ENCODE measurements around the gene NXN.
"Not testable (repeated sequence)": the region's sequence is repeated elsewhere in the genome, so short reads cannot be mapped to it uniquely, and the experiment has no call there.

The NXN gene

GRCh38 chr17:914561-914960 lies 65.0 kb downstream of the NXN start:
- no peak for DNase-seq (ENCODE audit: low read depth in 1 of 2, low spot score in 1 of 2)
- Histone ChIP-seq H3K27ac (replicated peaks) (no peak overlapping the region), H3K4me3 (replicated peaks; ENCODE audit: insufficient read depth, low read length) (no peak overlapping the region), H3K27me3 (ENCODE audit: insufficient read depth, poor library complexity, severe bottlenecking) (no peaks in the 10 kb centered on the region)
- TF ChIP-seq SPI1 (IDR thresholded peaks at IDR 0.05; ENCODE audit: borderline replicate concordance, low read depth), result no peak
- TF ChIP-seq GABPA (IDR thresholded peaks at IDR 0.05; ENCODE audit: low read depth), result no peak
- no peak for TF ChIP-seq CTCF (IDR thresholded peaks at IDR 0.05; ENCODE audit: insufficient read depth, low read length)
- TF ChIP-seq POLR2AphosphoS5 (IDR thresholded peaks at IDR 0.05; ENCODE audit: low read depth), result no peak
- TF ChIP-seq REST (IDR thresholded peaks at IDR 0.05; ENCODE audit: insufficient replicate concordance, low read depth), result no peak

- DNase-seq (ENCODE audit: low read depth in 1 of 2, low spot score in 1 of 2), result no peak
- H3K4me3 ChIP-seq (replicated peaks; ENCODE audit: insufficient read depth, low read length), result no peak overlapping the region
- no peak overlapping the region for H3K27ac ChIP-seq (replicated peaks)
- no peaks in the 10 kb centered on the region for H3K27me3 ChIP-seq (ENCODE audit: insufficient read depth, poor library complexity, severe bottlenecking)
- TF ChIP-seq REST (IDR thresholded peaks at IDR 0.05; ENCODE audit: insufficient replicate concordance, low read depth), result no peak
- no peak for TF ChIP-seq GABPA (IDR thresholded peaks at IDR 0.05; ENCODE audit: low read depth)
- TF ChIP-seq CTCF (IDR thresholded peaks at IDR 0.05; ENCODE audit: insufficient read depth, low read length), result no peak
- no peak for TF ChIP-seq POLR2AphosphoS5 (IDR thresholded peaks at IDR 0.05; ENCODE audit: low read depth)
- no peak for TF ChIP-seq SPI1 (IDR thresholded peaks at IDR 0.05; ENCODE audit: borderline replicate concordance, low read depth)
Observed at GRCh38 chr17:913207-913606, 66.4 kb downstream of the NXN start.

- DNase-seq (ENCODE audit: low read depth in 1 of 2, low spot score in 1 of 2), result no peak
- Histone ChIP-seq H3K27me3 (ENCODE audit: insufficient read depth, poor library complexity, severe bottlenecking) (no peaks in the 10 kb centered on the region), H3K4me3 (replicated peaks; ENCODE audit: insufficient read depth, low read length) (no peak overlapping the region), H3K27ac (replicated peaks) (no peak overlapping the region)
- TF ChIP-seq GABPA (IDR thresholded peaks at IDR 0.05; ENCODE audit: low read depth), result no peak
Observed at GRCh38 chr17:909642-910323, 69.8 kb downstream of the NXN start.

- TF ChIP-seq CTCF (IDR thresholded peaks at IDR 0.05; ENCODE audit: insufficient read depth, low read length) (no peak), SPI1 (IDR thresholded peaks at IDR 0.05; ENCODE audit: borderline replicate concordance, low read depth) (no peak), POLR2AphosphoS5 (IDR thresholded peaks at IDR 0.05; ENCODE audit: low read depth) (no peak), REST (IDR thresholded peaks at IDR 0.05; ENCODE audit: insufficient replicate concordance, low read depth) (no peak), GABPA (IDR thresholded peaks at IDR 0.05; ENCODE audit: low read depth) (no peak)
- no peak for DNase-seq (ENCODE audit: low read depth in 1 of 2, low spot score in 1 of 2)
- Histone ChIP-seq H3K27ac (replicated peaks) (no peak overlapping the region), H3K27me3 (ENCODE audit: insufficient read depth, poor library complexity, severe bottlenecking) (no peaks in the 10 kb centered on the region), H3K4me3 (replicated peaks; ENCODE audit: insufficient read depth, low read length) (no peak overlapping the region)
Observed at GRCh38 chr17:907725-908124, 71.9 kb downstream of the NXN start.

DNA sequence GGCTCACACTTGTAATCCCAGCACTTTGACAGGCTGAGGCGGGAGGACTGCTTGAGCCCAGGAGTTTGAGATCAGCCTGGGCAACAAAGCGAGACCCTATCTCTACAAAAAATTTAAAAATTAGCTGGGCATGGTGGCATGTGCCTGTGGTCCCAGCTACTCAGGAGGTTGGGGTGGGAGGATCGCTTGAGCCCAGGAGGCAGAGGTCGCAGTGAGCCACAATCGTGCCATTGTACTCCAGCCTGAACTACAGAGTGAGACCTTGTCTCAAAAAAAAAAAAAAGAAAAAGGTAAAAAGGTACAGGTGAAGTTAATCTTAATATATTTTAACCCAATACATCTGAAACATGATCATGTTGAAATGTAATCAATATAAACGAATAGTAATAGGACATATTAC lies 73.9 kb downstream of the NXN start:
- not testable (repeated sequence) for H3K27ac ChIP-seq (replicated peaks)

More for the DNA sequence above, 73.9 kb downstream of the NXN start:
- not testable (repeated sequence) for H3K4me3 ChIP-seq (replicated peaks; ENCODE audit: insufficient read depth, low read length); H3K27me3 ChIP-seq (ENCODE audit: insufficient read depth, poor library complexity, severe bottlenecking); DNase-seq (ENCODE audit: low read depth in 1 of 2, low spot score in 1 of 2)

Data from HL-60 (cell line).